GM20000 (cell line): ENCODE measurements around the gene TMEM176B.
"Not testable (repeated sequence)": the region's sequence is repeated elsewhere in the genome, so short reads cannot be mapped to it uniquely, and the experiment has no call there.

Source experiments
- DNase-seq: peaks from one replicate; pipeline ENCODE4 v3.0.0; 2012; ENCODE audit warnings: low spot score
- CTCF ChIP-seq: IDR thresholded peaks from 2 replicates; pipeline ENCODE4 v1.5.1; 2012; ENCODE audit warnings: mild to moderate bottlenecking, control low read depth; ENCODE audit errors: extremely low read depth, missing control alignments

Gene TMEM176B

GRCh38 chr7:150820578-150821198 is 20.5 kb upstream of the TMEM176B start:
- no peak for TF ChIP-seq CTCF

GRCh38 chr7:150820148-150820547 is 20.0 kb upstream of the TMEM176B start:
- DNase-seq, result no peak
- no peak for TF ChIP-seq CTCF

More at GRCh38 chr7:150820578-150821198, 20.5 kb upstream of the TMEM176B start:
- DNase-seq, result no peak

- no peak for TF ChIP-seq CTCF
- DNase-seq, result no peak
Measured at GRCh38 chr7:150818971-150819370, 18.8 kb upstream of the TMEM176B start.

- DNase-seq, result no peak
- no peak for TF ChIP-seq CTCF
Measured at GRCh38 chr7:150814328-150815001, 14.3 kb upstream of the TMEM176B start.

- not testable (repeated sequence) for DNase-seq
Measured at GRCh38 chr7:150807616-150808438, 7.7 kb upstream of the TMEM176B start.

GRCh38 chr7:150806863-150807262 is 6.7 kb upstream of the TMEM176B start:
- no peak for DNase-seq
- no peak for TF ChIP-seq CTCF

- no peak for TF ChIP-seq CTCF
- DNase-seq, result no peak
Measured at GRCh38 chr7:150806454-150806853, 6.3 kb upstream of the TMEM176B start.
